ENCODE measurements around the gene CHRNE. TPM values are rescaled to one million over a fixed set of nuclear protein-coding genes. Genes with fewer than 3 reads are reported as not detected.
"Not testable (repeated sequence)": the region's sequence is repeated elsewhere in the genome, so short reads cannot be mapped to it uniquely, and the experiment has no call there.

The CHRNE gene
- total RNA-seq, 4 donors from 2014 or later: 0.50 to 3.6 (median 1.5) TPM

DNA sequence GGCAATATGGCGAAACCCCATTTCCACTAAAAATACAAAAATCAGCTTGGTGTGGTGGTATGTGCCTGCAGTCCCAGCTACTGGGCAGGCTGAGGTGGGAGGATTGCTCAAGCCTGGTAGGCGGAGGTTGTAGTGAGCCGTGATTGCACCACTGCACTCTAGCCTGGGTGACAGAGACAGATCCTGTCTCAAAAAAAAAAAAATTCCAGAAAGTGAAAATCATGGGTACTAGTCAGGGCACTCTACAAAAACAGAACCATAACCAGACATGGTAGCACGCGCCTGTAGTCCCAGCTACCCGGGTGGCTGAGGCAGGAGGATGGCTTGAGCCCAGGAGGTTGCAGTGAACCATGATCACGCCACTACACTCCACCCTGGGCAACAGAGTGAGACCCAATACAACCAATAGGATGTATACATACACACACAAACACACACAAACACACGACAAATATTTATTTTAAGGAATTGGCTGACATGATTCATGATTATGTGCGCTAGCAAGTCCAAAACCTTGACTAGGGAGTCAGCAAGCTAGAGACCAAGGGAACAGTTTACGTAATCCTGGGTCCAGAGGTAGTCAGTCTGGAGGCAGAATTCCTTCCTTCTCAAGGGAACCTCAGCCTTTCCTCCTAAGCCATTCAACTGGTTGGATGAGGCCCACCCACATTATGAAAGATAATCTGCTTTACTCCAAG, 17.6 kb upstream of the CHRNE start:
- peak; percentile 57 for ATAC-seq (ENCODE audit: low FRiP score)
- TF ChIP-seq, protein P1, sequence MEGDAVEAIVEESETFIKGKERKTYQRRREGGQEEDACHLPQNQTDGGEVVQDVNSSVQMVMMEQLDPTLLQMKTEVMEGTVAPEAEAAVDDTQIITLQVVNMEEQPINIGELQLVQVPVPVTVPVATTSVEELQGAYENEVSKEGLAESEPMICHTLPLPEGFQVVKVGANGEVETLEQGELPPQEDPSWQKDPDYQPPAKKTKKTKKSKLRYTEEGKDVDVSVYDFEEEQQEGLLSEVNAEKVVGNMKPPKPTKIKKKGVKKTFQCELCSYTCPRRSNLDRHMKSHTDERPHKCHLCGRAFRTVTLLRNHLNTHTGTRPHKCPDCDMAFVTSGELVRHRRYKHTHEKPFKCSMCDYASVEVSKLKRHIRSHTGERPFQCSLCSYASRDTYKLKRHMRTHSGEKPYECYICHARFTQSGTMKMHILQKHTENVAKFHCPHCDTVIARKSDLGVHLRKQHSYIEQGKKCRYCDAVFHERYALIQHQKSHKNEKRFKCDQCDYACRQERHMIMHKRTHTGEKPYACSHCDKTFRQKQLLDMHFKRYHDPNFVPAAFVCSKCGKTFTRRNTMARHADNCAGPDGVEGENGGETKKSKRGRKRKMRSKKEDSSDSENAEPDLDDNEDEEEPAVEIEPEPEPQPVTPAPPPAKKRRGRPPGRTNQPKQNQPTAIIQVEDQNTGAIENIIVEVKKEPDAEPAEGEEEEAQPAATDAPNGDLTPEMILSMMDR (IDR thresholded peaks at IDR 0.05): no peak
- no peak for DNase-seq (ENCODE audit: low spot score)

DNA sequence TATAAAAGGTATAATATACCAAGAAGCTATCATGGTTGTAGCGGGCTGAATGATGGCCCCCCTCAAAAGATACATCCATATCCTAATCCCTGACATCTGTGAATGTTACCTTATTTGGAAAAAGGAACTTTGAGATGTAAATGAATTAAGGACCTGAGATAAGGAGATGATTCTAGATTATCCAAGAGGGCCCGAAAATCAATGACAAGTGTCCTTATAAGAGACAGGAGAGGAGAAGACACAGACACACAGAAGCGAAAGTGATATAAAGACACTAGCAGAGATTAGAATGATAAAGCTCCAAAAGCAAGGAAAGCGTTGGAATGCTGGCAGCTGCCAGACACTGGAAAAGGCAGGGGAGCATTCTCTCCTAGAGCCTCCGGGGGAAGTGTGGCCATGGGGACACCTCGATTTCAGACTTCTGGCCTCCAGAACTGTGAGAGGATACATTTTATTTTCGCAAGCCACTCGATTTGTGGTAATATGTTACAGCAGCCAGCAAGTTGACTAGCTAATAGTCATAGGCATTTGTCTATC, 16.7 kb upstream of the CHRNE start:
- DNase-seq (ENCODE audit: low spot score): no peak
- TF ChIP-seq, protein P1 (IDR thresholded peaks at IDR 0.05): no peak
- no peak for ATAC-seq (ENCODE audit: low FRiP score)

DNA sequence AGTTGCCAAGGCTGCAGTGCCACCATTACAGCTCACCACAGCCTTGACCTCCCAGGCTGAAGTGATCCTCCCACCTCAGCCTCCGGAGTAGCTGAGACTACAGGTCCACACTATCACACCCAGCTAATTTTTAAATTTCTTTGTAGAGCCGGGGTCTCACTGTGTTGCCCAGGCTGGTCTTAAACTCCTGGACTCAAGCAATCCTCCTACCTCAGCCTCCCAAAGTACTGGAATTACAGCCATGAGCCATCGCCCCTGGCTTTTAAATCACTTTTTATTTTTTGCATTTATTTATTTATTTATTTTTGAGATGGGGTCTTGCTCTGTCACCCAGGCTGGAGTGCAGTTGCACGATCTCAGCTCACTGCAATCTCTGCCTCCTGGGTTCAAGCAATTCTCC, 11.7 kb upstream of the CHRNE start:
- ATAC-seq (ENCODE audit: low FRiP score); DNase-seq (ENCODE audit: low spot score): not testable (repeated sequence)

DNA sequence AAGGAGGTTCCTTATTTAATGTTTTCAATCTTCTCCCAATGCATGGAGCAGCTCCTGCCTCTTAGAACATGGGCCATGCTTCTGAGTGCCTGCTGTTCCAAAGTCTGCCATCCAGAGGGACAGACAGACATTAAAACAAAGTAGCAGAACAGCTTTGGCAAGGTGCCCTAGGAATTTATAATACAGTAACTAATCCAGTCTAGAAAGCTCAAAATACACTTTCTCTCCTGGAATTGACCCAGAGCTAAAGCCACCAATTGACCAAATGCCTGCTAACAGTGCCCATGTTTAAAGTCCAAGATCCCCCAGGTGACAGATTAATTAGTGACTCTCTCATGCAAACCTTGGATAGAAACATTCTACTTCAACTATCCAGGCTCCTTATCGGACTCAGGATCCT, 11.1 kb upstream of the CHRNE start:
- TF ChIP-seq, protein P1 (IDR thresholded peaks at IDR 0.05): no peak
- ATAC-seq (ENCODE audit: low FRiP score) (no peak), DNase-seq (ENCODE audit: low spot score) (no peak)

DNA sequence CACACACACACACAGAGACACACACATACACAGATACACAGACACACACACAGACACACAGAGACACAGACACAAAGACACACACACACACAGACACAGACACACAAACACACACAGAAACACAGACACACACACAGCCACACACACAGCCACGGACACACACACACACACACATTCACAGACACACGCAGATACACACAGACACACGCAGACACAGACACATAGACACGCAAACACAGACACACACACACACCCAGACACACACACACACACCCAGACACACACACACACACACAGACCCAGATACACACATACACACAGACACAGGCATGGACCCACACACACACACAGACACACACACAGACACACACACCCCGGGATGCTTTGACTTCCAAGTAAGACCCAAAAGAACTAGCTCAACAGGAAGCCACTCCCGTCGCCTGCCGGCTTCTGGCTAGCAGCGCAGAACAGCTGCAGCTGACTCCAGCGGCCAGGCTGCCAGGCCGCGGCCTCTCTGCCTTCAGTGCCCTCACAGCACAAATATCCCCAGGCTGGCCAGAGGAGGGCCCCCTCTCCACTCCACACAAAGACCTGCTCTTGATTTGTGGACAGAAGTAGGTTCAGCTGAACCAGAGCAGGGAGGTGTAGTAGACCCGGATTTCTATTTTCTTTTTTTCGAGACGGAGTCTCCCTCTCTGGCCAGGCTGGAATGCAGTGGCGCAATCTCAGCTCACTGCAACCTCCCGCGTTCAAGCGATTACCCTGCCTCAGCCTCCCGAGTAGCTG, 6.0 kb upstream of the CHRNE start:
- TF ChIP-seq, protein P1 (IDR thresholded peaks at IDR 0.05): peak in 1 of 3 donors; percentile 37
- DNase-seq (ENCODE audit: low spot score) (peak; percentile 58), ATAC-seq (ENCODE audit: low FRiP score) (peak; percentile 97)

DNA sequence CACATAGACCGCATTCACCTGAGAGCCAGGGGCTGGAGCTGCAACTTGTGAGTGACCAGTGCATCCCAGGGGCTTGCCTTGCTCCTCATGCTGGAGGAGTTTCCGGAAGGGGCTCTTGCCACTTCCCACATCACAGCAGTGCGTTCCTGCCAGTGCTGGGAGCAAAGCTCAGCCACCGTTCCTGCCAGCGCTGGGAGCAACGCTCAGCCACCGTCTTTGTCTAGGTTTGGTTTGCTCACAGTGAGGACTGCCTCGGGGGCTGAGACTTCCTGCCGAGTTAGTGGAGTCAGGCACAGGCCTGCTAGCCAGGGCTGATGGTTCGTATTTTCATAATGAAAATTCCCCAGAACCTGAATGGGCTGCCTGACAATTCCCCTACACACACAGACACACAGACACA, 5.4 kb upstream of the CHRNE start:
- ATAC-seq (ENCODE audit: low FRiP score): no peak
- DNase-seq (ENCODE audit: low spot score): no peak
- TF ChIP-seq, protein P1 (IDR thresholded peaks at IDR 0.05): no peak

DNA sequence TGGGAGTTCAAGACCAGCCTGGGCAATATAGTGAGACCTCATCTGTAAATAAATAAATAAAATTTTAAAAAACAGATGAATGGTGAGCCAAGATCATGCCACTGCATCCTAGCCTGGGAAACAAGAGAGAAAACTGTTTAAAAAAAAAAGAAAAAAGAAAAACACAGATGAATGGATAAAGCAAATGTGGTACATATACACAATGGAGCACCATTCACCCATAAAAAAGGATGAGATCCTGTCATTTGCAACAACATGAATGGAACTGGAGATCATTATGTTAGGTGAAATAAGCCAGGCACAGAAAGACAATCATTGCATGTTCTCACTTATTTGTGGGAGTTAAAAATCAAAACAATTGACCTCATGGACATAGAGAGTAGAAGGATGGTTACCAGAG, 3.7 kb upstream of the CHRNE start:
- DNase-seq (ENCODE audit: low spot score); ATAC-seq (ENCODE audit: low FRiP score): not testable (repeated sequence)

DNA sequence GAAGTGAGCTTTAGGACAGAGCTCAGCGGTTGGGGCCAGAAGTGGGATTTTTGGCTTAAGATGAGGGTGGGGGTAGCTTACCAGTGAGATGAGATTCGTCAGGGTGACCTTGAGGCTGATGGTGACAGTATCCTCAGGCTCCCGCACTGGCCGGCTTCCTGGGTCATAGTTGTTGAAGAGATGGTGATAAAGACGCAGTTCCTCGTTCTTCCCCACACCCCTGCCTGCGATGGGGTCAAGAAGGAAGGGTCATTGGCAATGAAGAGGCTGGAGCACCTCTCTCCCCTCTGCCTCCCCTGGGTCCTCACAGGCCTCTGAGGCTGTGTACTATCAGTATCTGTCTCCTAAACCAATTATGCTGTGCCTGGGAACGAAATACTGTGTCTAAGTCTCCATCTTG, 358 bp downstream of the CHRNE start:
- DNase-seq (ENCODE audit: low spot score) (no peak), ATAC-seq (ENCODE audit: low FRiP score) (no peak)
- TF ChIP-seq, protein P1 (IDR thresholded peaks at IDR 0.05): no peak

Data from omental fat pad (tissue), 4 donors.